A673 (cell line): Measurements from ENCODE around the gene DSCAML1. TPM values are rescaled to one million over a fixed set of nuclear protein-coding genes. Genes with fewer than 3 reads are reported as not detected.
A peak's percentile ranks its signal among the peaks of the same experiment; 100 is the strongest.

Experiments
- BruUV-seq: library from RNA; stranded (reverse); fragments of 400-500 nt; replicated peaks from 2 replicates; lab custom pipeline; 2021; lab: Mats Ljungman, UMichigan
- CTCF ChIA-PET: fragments of 300-600 bp; sonication (Branson Sonifier 250); formaldehyde crosslinking; loops from one replicate; lab custom pipeline; 2022; ENCODE audit warnings: antibody characterized with exemption; lab: Charles Lee
- POLR2A ChIA-PET: fragments of 300-600 bp; sonication (Branson Sonifier 250); formaldehyde crosslinking; loops from one replicate; lab custom pipeline; 2022; ENCODE audit warnings: antibody characterized with exemption; ENCODE audit not compliant: low non-redundant PET; lab: Charles Lee
- DNase-seq: peaks from one replicate; pipeline ENCODE4 v3.0.0-alpha.2; 2015; ENCODE audit warnings: low spot score
- H3K27ac ChIP-seq: fragments of 200-600 bp; sonication (generic); 2 replicates; pipeline ENCODE4 v1.5.1; 2016; ENCODE audit warnings: mixed run types, low read depth, mild to moderate bottlenecking, mixed read lengths, antibody characterized with exemption, low read length; ENCODE audit not compliant: poor library complexity, severe bottlenecking
- H3K27me3 ChIP-seq: fragments of 200-600 bp; sonication (generic); replicated peaks from 2 replicates; pipeline ENCODE4 v1.6.1; 2017; ENCODE audit warnings: mixed run types, low read depth, mild to moderate bottlenecking, mixed read lengths, antibody characterized with exemption, low read length; ENCODE audit not compliant: insufficient read depth, poor library complexity
- H3K36me3 ChIP-seq: fragments of 200-600 bp; sonication (generic); 2 replicates; pipeline ENCODE4 v1.6.1; 2016; ENCODE audit warnings: mixed run types, mild to moderate bottlenecking, mixed read lengths, antibody characterized with exemption, low read length; ENCODE audit not compliant: insufficient read depth, poor library complexity, severe bottlenecking
- H3K4me1 ChIP-seq: fragments of 200-600 bp; sonication (generic); 2 replicates; pipeline ENCODE4 v1.6.1; 2017; ENCODE audit warnings: mixed run types, mild to moderate bottlenecking, mixed read lengths, antibody characterized with exemption, low read length; ENCODE audit not compliant: insufficient read depth, poor library complexity, severe bottlenecking
- H3K4me3 ChIP-seq: fragments of 200-600 bp; sonication (generic); 2 replicates; pipeline ENCODE4 v1.5.1; 2016; ENCODE audit warnings: low read depth, mixed run types, mild to moderate bottlenecking, mixed read lengths, low read length; ENCODE audit not compliant: poor library complexity, severe bottlenecking
- H3K9me3 ChIP-seq: fragments of 200-600 bp; sonication (generic); 2 replicates; pipeline ENCODE4 v1.6.1; 2016; ENCODE audit warnings: mixed run types, low read depth, mild to moderate bottlenecking, mixed read lengths, antibody characterized with exemption, low read length; ENCODE audit not compliant: poor library complexity, severe bottlenecking
- CTCF ChIP-seq: fragments of 300-800, 200-600 bp; sonication (generic); conservative IDR thresholded peaks from 2 replicates; pipeline ENCODE4 v1.5.1; 2017; ENCODE audit warnings: low read depth, mild to moderate bottlenecking, antibody characterized with exemption, low read length, moderate library complexity, mixed read lengths
- EZH2 ChIP-seq: fragments of 200-600 bp; sonication (generic); IDR thresholded peaks from 2 replicates; pipeline ENCODE4 v1.6.1; 2017; ENCODE audit warnings: borderline replicate concordance, low read depth, mild to moderate bottlenecking, mixed read lengths, antibody characterized with exemption, low read length; ENCODE audit not compliant: poor library complexity, severe bottlenecking
- intact Hi-C: fragments of 100-400 bp; cut with micrococcal nuclease; formaldehyde crosslinking; loops from one replicate; pipeline ENCODE4 v1.10.0; 2022; ENCODE audit not compliant: unreplicated experiment
- total RNA-seq: library from RNA; stranded (reverse); gene quantifications from 2 replicates; pipeline ENCODE4 v1.2.3, GENCODE V29; 2021

Gene DSCAML1
- total RNA-seq, 1 experiment from 2014 or later: not detected

- POLR2A ChIA-PET: no interaction called here
- Histone ChIP-seq H3K4me3 (no peak overlapping the region), H3K4me1 (no peaks in the 10 kb centered on the region), H3K36me3 (no peaks in the 10 kb centered on the region), H3K9me3 (no peaks in the 10 kb centered on the region), H3K27ac (no peak overlapping the region), H3K27me3 (peaks cover 52% of the 10 kb centered on the region)
- no peak for TF ChIP-seq CTCF
- TF ChIP-seq EZH2: no peak
- intact Hi-C loops: no loop called here
- CTCF ChIA-PET: no interaction called here
- no peak for DNase-seq
- BruUV-seq: no TSS peak
Measured at GRCh38 chr11:117646411-117646810, 150.6 kb downstream of the DSCAML1 start.

GRCh38 chr11:117644403-117645155 is 152.4 kb downstream of the DSCAML1 start:
- H3K9me3 ChIP-seq: no peaks in the 10 kb centered on the region
- TF ChIP-seq CTCF: no peak
- TF ChIP-seq EZH2: no peak
- H3K27ac ChIP-seq: no peak overlapping the region
- no TSS peak for BruUV-seq
- H3K4me3 ChIP-seq: no peak overlapping the region
- intact Hi-C loops: no loop called here
- no peaks in the 10 kb centered on the region for H3K4me1 ChIP-seq
- no peak for DNase-seq
- H3K36me3 ChIP-seq: no peaks in the 10 kb centered on the region
- CTCF ChIA-PET: no interaction called here
- peaks cover 62% of the 10 kb centered on the region for H3K27me3 ChIP-seq
- POLR2A ChIA-PET: no interaction called here

GRCh38 chr11:117643606-117644300 is 153.3 kb downstream of the DSCAML1 start:
- Histone ChIP-seq H3K4me3 (no peak overlapping the region), H3K9me3 (no peaks in the 10 kb centered on the region), H3K27ac (no peak overlapping the region), H3K27me3 (peaks cover 62% of the 10 kb centered on the region), H3K4me1 (no peaks in the 10 kb centered on the region), H3K36me3 (no peaks in the 10 kb centered on the region)
- TF ChIP-seq CTCF (no peak), EZH2 (peak; percentile 81)
- CTCF ChIA-PET: no interaction called here
- POLR2A ChIA-PET: no interaction called here
- intact Hi-C loops: no loop called here
- no peak for DNase-seq
- no TSS peak for BruUV-seq
